WTC11 (cell line): ENCODE data around the gene P2RX4. TPM values are rescaled to one million over a fixed set of nuclear protein-coding genes. Genes with fewer than 3 reads are reported as not detected.
A peak's percentile ranks its signal among the peaks of the same experiment; 100 is the strongest.

ENCODE experiments used
- ATAC-seq: fragments of 200-7000 bp; cut with Tn5 transposase; 2 replicates; pipeline ENCODE4 v1.10.0; 2021; ENCODE audit warnings: mild to moderate bottlenecking, moderate library complexity
- CTCF ChIA-PET: fragments of 300-600 bp; sonication (Branson Sonifier 250); formaldehyde crosslinking; loops from one replicate; lab custom pipeline; 2021; ENCODE audit warnings: antibody characterized with exemption; lab: Charles Lee
- POLR2A ChIA-PET: fragments of 350-600 bp; sonication (Branson Sonifier 250); formaldehyde crosslinking; loops from one replicate; lab custom pipeline; 2021; ENCODE audit warnings: antibody characterized with exemption; lab: Charles Lee
- DNase-seq: peaks from one replicate; pipeline ENCODE4 v3.0.0; 2021; ENCODE audit warnings: low spot score
- H3K27ac Mint-ChIP-seq: 2 replicates; pipeline ENCODE4 v1.8.0; 2021; ENCODE audit warnings: mixed read lengths
- H3K27me3 Mint-ChIP-seq: 2 replicates; pipeline ENCODE4 v1.8.0; 2021; ENCODE audit warnings: low read depth, mild to moderate bottlenecking, moderate library complexity, mixed read lengths
- H3K36me3 Mint-ChIP-seq: 2 replicates; pipeline ENCODE4 v1.8.0; 2021; ENCODE audit warnings: mixed read lengths
- H3K4me1 Mint-ChIP-seq: 2 replicates; pipeline ENCODE4 v1.8.0; 2022; ENCODE audit warnings: mixed read lengths
- H3K4me3 Mint-ChIP-seq: 2 replicates; pipeline ENCODE4 v1.8.0; 2021; ENCODE audit warnings: mild to moderate bottlenecking, moderate library complexity, mixed read lengths
- H3K9me3 Mint-ChIP-seq: 2 replicates; pipeline ENCODE4 v1.8.0; 2021; ENCODE audit warnings: mixed read lengths
- CREM ChIP-seq: sonication (generic); formaldehyde crosslinking; IDR thresholded peaks from 2 replicates; pipeline ENCODE4 v1.8.1; 2022; ENCODE audit warnings: mild to moderate bottlenecking, missing genetic modification reagents, moderate library complexity
- ELF4 ChIP-seq: sonication (generic); formaldehyde crosslinking; IDR thresholded peaks from 2 replicates; pipeline ENCODE4 v1.8.1; 2022; ENCODE audit warnings: low read depth, mild to moderate bottlenecking, moderate library complexity, missing genetic modification reagents
- GRHL2 ChIP-seq: fragments of 250-450 bp; sonication (Bioruptor Pico); IDR thresholded peaks from 2 replicates; pipeline ENCODE4 v1.8.0; 2022; ENCODE audit warnings: mild to moderate bottlenecking, moderate library complexity; ENCODE audit not compliant: insufficient replicate concordance, severe bottlenecking
- IRF2 ChIP-seq: sonication (generic); formaldehyde crosslinking; IDR thresholded peaks from 2 replicates; pipeline ENCODE4 v1.8.0; 2022; ENCODE audit warnings: low read depth, missing genetic modification reagents, borderline replicate concordance
- MYBL2 ChIP-seq: sonication (generic); formaldehyde crosslinking; IDR thresholded peaks from 2 replicates; pipeline ENCODE4 v1.8.1; 2023; ENCODE audit warnings: mild to moderate bottlenecking, moderate library complexity, missing genetic modification reagents
- RORB ChIP-seq: fragments of 250-450 bp; sonication (Bioruptor Pico); IDR thresholded peaks from 2 replicates; pipeline ENCODE4 v1.9.0; 2021; ENCODE audit warnings: mild to moderate bottlenecking
- SMAD4 ChIP-seq: sonication (generic); formaldehyde crosslinking; IDR thresholded peaks from 2 replicates; pipeline ENCODE4 v1.8.0; 2022; ENCODE audit warnings: mild to moderate bottlenecking, missing genetic modification reagents
- TCF7 ChIP-seq: sonication (generic); formaldehyde crosslinking; IDR thresholded peaks from 2 replicates; pipeline ENCODE4 v1.8.0; 2022; ENCODE audit warnings: mild to moderate bottlenecking, low read depth, missing genetic modification reagents, moderate library complexity
- ZNF121 ChIP-seq: sonication (generic); formaldehyde crosslinking; IDR thresholded peaks from 2 replicates; pipeline ENCODE4 v1.8.0; 2023; ENCODE audit warnings: missing genetic modification reagents
- ZNF263 ChIP-seq: sonication (generic); formaldehyde crosslinking; IDR thresholded peaks from 2 replicates; pipeline ENCODE4 v1.8.1; 2022; ENCODE audit warnings: low read depth, mild to moderate bottlenecking, moderate library complexity, missing genetic modification reagents
- ZNF671 ChIP-seq: fragments of 250-450 bp; sonication (Bioruptor Pico); IDR thresholded peaks from 2 replicates; pipeline ENCODE4 v1.8.0; 2021; ENCODE audit warnings: mild to moderate bottlenecking
- total RNA-seq: library from RNA; stranded (reverse); gene quantifications from 3 replicates; pipeline ENCODE4 v1.2.3, GENCODE V29; 2021
- TF ChIP-seq, protein P1 (sequence below): sonication (generic); formaldehyde crosslinking; IDR thresholded peaks from 2 replicates; pipeline ENCODE4 v1.8.1; 2022; ENCODE audit warnings: mild to moderate bottlenecking, missing genetic modification reagents, moderate library complexity, borderline replicate concordance
- TF ChIP-seq, protein P2 (sequence below): fragments of 250-450 bp; sonication (Bioruptor Pico); IDR thresholded peaks from 2 replicates; pipeline ENCODE4 v1.9.0; 2021; ENCODE audit warnings: moderate library complexity, mild to moderate bottlenecking, inconsistent platforms, borderline replicate concordance
- TF ChIP-seq, protein P3 (sequence below): sonication (generic); formaldehyde crosslinking; IDR thresholded peaks from 2 replicates; pipeline ENCODE4 v1.8.0; 2023; ENCODE audit warnings: missing genetic modification reagents
- TF ChIP-seq, protein P4 (sequence below): sonication (generic); formaldehyde crosslinking; IDR thresholded peaks from 2 replicates; pipeline ENCODE4 v1.8.1; 2023; ENCODE audit warnings: mild to moderate bottlenecking, missing genetic modification reagents, borderline replicate concordance
- TF ChIP-seq, protein P5 (sequence below): fragments of 250-450 bp; sonication (Bioruptor Pico); IDR thresholded peaks from 2 replicates; pipeline ENCODE4 v2.1.2; 2022; ENCODE audit warnings: mild to moderate bottlenecking, moderate library complexity
- TF ChIP-seq, protein P6 (sequence below): sonication (generic); formaldehyde crosslinking; IDR thresholded peaks from 2 replicates; pipeline ENCODE4 v1.8.0; 2022; ENCODE audit warnings: mild to moderate bottlenecking, missing genetic modification reagents
- TF ChIP-seq, protein P7 (sequence below): sonication (generic); formaldehyde crosslinking; IDR thresholded peaks from 2 replicates; pipeline ENCODE4 v1.8.0; 2023; ENCODE audit warnings: mild to moderate bottlenecking, missing genetic modification reagents
- TF ChIP-seq, protein P8 (sequence below): sonication (generic); formaldehyde crosslinking; IDR thresholded peaks from 2 replicates; pipeline ENCODE4 v1.8.0; 2022; ENCODE audit warnings: mild to moderate bottlenecking, missing genetic modification reagents

P2RX4 gene
- total RNA-seq, 1 experiment from 2014 or later: 13.9 TPM

DNA sequence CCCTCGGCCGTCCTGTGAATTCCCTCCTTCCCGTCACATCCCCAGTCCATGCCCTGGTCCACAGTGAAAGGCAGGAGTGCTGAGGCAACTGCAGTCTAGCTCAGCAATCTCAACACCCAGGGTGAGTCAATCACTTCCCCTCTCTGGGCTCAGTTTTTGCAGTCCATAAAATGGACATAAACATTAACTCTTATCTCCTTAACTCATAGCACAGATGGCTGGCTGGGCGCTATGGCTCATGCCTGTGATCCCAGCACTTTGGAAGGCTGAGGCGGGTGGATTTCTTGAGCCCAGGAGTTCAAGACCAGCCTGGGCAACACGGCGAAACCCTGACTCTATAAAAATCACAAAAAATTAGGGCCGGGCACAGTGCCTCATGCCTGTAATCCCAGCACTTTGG lies 54.2 kb downstream of the P2RX4 start:
- no peak for ATAC-seq
- no peak for DNase-seq
- ChIA-PET POLR2A (no interaction called here), CTCF (no interaction called here)
- Mint-ChIP-seq H3K4me1 (no peaks in the 10 kb centered on the region), H3K27ac (no peak overlapping the region), H3K9me3 (no peaks in the 10 kb centered on the region), H3K36me3 (peaks cover 27% of the 10 kb centered on the region), H3K4me3 (no peak overlapping the region), H3K27me3 (no peaks in the 10 kb centered on the region)
- TF ChIP-seq, protein P1, sequence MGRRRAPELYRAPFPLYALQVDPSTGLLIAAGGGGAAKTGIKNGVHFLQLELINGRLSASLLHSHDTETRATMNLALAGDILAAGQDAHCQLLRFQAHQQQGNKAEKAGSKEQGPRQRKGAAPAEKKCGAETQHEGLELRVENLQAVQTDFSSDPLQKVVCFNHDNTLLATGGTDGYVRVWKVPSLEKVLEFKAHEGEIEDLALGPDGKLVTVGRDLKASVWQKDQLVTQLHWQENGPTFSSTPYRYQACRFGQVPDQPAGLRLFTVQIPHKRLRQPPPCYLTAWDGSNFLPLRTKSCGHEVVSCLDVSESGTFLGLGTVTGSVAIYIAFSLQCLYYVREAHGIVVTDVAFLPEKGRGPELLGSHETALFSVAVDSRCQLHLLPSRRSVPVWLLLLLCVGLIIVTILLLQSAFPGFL (CRISPR knock-in tag): no peak
- TF ChIP-seq, protein P2, sequence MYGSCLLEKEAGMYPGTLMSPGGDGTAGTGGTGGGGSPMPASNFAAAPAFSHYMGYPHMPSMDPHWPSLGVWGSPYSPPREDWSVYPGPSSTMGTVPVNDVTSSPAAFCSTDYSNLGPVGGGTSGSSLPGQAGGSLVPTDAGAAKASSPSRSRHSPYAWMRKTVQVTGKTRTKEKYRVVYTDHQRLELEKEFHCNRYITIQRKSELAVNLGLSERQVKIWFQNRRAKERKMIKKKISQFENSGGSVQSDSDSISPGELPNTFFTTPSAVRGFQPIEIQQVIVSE (CRISPR knock-in tag): no peak
- no peak for TF ChIP-seq ZNF263 (CRISPR knock-in tag)
- TF ChIP-seq, protein P3, sequence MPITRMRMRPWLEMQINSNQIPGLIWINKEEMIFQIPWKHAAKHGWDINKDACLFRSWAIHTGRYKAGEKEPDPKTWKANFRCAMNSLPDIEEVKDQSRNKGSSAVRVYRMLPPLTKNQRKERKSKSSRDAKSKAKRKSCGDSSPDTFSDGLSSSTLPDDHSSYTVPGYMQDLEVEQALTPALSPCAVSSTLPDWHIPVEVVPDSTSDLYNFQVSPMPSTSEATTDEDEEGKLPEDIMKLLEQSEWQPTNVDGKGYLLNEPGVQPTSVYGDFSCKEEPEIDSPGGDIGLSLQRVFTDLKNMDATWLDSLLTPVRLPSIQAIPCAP (CRISPR knock-in tag): no peak
- TF ChIP-seq, protein P4, sequence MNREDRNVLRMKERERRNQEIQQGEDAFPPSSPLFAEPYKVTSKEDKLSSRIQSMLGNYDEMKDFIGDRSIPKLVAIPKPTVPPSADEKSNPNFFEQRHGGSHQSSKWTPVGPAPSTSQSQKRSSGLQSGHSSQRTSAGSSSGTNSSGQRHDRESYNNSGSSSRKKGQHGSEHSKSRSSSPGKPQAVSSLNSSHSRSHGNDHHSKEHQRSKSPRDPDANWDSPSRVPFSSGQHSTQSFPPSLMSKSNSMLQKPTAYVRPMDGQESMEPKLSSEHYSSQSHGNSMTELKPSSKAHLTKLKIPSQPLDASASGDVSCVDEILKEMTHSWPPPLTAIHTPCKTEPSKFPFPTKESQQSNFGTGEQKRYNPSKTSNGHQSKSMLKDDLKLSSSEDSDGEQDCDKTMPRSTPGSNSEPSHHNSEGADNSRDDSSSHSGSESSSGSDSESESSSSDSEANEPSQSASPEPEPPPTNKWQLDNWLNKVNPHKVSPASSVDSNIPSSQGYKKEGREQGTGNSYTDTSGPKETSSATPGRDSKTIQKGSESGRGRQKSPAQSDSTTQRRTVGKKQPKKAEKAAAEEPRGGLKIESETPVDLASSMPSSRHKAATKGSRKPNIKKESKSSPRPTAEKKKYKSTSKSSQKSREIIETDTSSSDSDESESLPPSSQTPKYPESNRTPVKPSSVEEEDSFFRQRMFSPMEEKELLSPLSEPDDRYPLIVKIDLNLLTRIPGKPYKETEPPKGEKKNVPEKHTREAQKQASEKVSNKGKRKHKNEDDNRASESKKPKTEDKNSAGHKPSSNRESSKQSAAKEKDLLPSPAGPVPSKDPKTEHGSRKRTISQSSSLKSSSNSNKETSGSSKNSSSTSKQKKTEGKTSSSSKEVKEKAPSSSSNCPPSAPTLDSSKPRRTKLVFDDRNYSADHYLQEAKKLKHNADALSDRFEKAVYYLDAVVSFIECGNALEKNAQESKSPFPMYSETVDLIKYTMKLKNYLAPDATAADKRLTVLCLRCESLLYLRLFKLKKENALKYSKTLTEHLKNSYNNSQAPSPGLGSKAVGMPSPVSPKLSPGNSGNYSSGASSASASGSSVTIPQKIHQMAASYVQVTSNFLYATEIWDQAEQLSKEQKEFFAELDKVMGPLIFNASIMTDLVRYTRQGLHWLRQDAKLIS: no peak
- TF ChIP-seq, protein P5, sequence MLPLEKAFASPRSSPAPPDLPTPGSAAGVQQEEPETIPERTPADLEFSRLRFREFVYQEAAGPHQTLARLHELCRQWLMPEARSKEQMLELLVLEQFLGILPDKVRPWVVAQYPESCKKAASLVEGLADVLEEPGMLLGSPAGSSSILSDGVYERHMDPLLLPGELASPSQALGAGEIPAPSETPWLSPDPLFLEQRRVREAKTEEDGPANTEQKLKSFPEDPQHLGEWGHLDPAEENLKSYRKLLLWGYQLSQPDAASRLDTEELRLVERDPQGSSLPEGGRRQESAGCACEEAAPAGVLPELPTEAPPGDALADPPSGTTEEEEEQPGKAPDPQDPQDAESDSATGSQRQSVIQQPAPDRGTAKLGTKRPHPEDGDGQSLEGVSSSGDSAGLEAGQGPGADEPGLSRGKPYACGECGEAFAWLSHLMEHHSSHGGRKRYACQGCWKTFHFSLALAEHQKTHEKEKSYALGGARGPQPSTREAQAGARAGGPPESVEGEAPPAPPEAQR (CRISPR knock-in tag): no peak
- TF ChIP-seq MYBL2 (CRISPR knock-in tag): no peak
- no peak for TF ChIP-seq RORB (CRISPR knock-in tag)
- TF ChIP-seq CREM: no peak
- no peak for TF ChIP-seq SMAD4 (CRISPR knock-in tag)
- TF ChIP-seq, protein P6, sequence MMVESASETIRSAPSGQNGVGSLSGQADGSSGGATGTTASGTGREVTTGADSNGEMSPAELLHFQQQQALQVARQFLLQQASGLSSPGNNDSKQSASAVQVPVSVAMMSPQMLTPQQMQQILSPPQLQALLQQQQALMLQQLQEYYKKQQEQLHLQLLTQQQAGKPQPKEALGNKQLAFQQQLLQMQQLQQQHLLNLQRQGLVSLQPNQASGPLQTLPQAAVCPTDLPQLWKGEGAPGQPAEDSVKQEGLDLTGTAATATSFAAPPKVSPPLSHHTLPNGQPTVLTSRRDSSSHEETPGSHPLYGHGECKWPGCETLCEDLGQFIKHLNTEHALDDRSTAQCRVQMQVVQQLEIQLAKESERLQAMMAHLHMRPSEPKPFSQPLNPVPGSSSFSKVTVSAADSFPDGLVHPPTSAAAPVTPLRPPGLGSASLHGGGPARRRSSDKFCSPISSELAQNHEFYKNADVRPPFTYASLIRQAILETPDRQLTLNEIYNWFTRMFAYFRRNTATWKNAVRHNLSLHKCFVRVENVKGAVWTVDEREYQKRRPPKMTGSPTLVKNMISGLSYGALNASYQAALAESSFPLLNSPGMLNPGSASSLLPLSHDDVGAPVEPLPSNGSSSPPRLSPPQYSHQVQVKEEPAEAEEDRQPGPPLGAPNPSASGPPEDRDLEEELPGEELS (CRISPR knock-in tag): no peak

DNA sequence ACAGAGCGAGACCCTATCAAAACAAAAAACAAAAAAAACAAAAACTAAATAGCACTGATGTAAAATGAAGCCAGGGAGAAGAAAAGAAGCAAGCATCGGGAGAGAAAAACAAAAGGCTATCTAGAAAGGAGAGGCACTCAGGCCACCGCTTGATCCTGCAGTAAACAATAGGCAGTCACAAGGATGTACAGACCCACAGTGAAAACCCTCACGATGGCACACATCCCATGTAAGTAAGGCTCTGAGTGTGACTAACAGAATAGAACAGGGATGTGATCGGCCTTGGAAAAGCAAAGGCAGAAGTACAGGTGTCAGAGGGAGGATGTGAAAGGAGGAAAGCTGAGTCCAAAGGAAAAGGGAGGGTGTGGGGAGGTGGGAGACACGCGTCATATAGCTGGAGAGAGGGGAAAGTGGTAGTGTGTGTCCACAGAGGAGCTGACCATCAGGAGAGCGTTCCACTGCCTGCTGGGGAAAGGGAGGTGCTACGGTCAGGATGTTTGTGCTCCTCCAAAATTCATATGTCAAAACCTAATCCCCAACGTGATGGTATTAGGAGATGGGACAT lies 55.1 kb downstream of the P2RX4 start:
- CTCF ChIA-PET: no interaction called here
- Mint-ChIP-seq H3K27ac (peak overlapping the region; percentile 28), H3K4me1 (no peaks in the 10 kb centered on the region), H3K36me3 (peaks cover 32% of the 10 kb centered on the region), H3K9me3 (no peaks in the 10 kb centered on the region), H3K4me3 (no peak overlapping the region), H3K27me3 (no peaks in the 10 kb centered on the region)
- no peak for DNase-seq
- POLR2A ChIA-PET: no interaction called here
- ATAC-seq: no peak
- TF ChIP-seq IRF2 (CRISPR knock-in tag) (no peak), ELF4 (no peak), GRHL2 (CRISPR knock-in tag) (no peak), RORB (CRISPR knock-in tag) (no peak), ZNF121 (CRISPR knock-in tag) (no peak), ZNF671 (CRISPR knock-in tag) (no peak), TCF7 (no peak)
- TF ChIP-seq, protein P1 (CRISPR knock-in tag): no peak
- TF ChIP-seq, protein P7, sequence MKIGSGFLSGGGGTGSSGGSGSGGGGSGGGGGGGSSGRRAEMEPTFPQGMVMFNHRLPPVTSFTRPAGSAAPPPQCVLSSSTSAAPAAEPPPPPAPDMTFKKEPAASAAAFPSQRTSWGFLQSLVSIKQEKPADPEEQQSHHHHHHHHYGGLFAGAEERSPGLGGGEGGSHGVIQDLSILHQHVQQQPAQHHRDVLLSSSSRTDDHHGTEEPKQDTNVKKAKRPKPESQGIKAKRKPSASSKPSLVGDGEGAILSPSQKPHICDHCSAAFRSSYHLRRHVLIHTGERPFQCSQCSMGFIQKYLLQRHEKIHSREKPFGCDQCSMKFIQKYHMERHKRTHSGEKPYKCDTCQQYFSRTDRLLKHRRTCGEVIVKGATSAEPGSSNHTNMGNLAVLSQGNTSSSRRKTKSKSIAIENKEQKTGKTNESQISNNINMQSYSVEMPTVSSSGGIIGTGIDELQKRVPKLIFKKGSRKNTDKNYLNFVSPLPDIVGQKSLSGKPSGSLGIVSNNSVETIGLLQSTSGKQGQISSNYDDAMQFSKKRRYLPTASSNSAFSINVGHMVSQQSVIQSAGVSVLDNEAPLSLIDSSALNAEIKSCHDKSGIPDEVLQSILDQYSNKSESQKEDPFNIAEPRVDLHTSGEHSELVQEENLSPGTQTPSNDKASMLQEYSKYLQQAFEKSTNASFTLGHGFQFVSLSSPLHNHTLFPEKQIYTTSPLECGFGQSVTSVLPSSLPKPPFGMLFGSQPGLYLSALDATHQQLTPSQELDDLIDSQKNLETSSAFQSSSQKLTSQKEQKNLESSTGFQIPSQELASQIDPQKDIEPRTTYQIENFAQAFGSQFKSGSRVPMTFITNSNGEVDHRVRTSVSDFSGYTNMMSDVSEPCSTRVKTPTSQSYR (CRISPR knock-in tag): no peak
- TF ChIP-seq, protein P8, sequence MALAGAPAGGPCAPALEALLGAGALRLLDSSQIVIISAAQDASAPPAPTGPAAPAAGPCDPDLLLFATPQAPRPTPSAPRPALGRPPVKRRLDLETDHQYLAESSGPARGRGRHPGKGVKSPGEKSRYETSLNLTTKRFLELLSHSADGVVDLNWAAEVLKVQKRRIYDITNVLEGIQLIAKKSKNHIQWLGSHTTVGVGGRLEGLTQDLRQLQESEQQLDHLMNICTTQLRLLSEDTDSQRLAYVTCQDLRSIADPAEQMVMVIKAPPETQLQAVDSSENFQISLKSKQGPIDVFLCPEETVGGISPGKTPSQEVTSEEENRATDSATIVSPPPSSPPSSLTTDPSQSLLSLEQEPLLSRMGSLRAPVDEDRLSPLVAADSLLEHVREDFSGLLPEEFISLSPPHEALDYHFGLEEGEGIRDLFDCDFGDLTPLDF (CRISPR knock-in tag): no peak
